Measurements from ENCODE around the gene B4GAT1.

DNA sequence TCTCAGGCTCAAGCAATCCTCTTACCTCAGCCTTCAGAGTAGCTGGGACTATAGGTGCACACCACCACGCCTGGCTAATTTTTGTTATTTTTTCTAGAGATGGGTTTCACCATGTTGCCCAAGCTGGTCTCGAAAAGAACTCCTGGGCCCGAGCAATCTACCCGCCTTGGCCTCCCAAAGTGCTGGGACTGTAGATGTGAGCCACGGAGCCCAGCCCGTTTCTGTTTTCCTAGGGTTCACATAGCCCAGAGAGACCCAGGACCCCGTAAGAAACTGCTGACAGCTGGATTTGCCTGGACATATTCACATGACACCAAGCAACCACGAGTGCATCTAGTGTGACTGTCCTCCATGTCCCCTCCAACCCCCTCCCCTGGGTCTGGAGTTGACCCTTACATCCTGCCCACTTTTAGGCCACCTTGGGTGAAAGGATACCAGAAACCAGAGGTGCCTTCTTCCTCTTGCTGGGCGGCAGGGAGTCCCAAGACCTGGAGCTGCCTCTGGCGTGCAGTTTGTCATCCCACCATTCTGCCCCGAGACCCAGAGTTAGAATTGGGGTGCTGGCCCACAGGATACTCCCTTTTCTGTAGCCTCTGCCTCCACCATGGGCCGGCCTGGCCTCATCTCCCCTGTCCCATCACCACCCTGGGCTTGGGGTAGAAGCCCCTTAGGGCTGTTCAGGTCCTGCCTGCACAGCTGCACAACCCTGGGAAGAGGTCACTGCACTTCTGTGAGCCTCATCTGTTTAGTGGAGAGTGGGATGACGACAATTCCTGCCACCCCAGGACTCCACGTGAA lies 7.5 kb downstream of the B4GAT1 start:
- TF ChIP-seq POLR2A (IDR thresholded peaks at IDR 0.05; ENCODE audit: low read depth, low read length) (no peak), SPI1 (IDR thresholded peaks at IDR 0.05; ENCODE audit: low read depth, low read length) (no peak), TAF1 (IDR thresholded peaks at IDR 0.05; ENCODE audit: low read depth, low read length) (no peak), POU2F2 (IDR thresholded peaks at IDR 0.05; ENCODE audit: low read depth, low read length) (no peak)
